Liver (tissue), 9 donors: ENCODE measurements around the gene HHAT. TPM values are rescaled to one million over a fixed set of nuclear protein-coding genes. Genes with fewer than 3 reads are reported as not detected.

Source experiments
- DNase-seq: peaks from one replicate; pipeline ENCODE4 v3.0.0-alpha.2; 2017; ENCODE audit warnings: low spot score
- H3K27ac ChIP-seq, 2 donors: one replicate each; pipeline ENCODE4 v1.7.0; 2013; ENCODE audit warnings: inconsistent platforms in 2 of 2, low read length in 2 of 2, control low read depth in 1 of 2, low read depth in 1 of 2, mild to moderate bottlenecking in 1 of 2
- H3K27me3 ChIP-seq, 4 donors: one replicate each; pipeline versions ENCODE4 v1.6.1 to v1.7.0; 2013; ENCODE audit warnings: low read length in 3 of 4, inconsistent platforms in 1 of 4, mild to moderate bottlenecking in 1 of 4, moderate library complexity in 1 of 4; ENCODE audit not compliant: control insufficient read depth in 4 of 4, insufficient read depth in 4 of 4
- H3K36me3 ChIP-seq, 4 donors: one replicate each; pipeline versions ENCODE4 v1.6.1 to v1.7.0; 2013; ENCODE audit warnings: low read length in 3 of 4, mild to moderate bottlenecking in 3 of 4, low read depth in 1 of 4, moderate library complexity in 1 of 4; ENCODE audit not compliant: control insufficient read depth in 4 of 4, insufficient read depth in 3 of 4
- H3K4me1 ChIP-seq, 4 donors: one replicate each; pipeline versions ENCODE4 v1.6.1 to v1.7.0; 2013; ENCODE audit warnings: low read length in 3 of 4, mild to moderate bottlenecking in 3 of 4, moderate library complexity in 1 of 4; ENCODE audit not compliant: control insufficient read depth in 4 of 4, insufficient read depth in 4 of 4
- H3K4me3 ChIP-seq, 3 donors: one replicate each; pipeline versions ENCODE4 v1.6.1 to v1.7.0; 2013; ENCODE audit warnings: low read length in 3 of 3, control low read depth in 1 of 3, low read depth in 1 of 3, mild to moderate bottlenecking in 1 of 3
- H3K9ac ChIP-seq, 2 donors: one replicate each; pipeline ENCODE4 v1.7.0; 2013; ENCODE audit warnings: low read length in 2 of 2, mild to moderate bottlenecking in 2 of 2, moderate library complexity in 2 of 2, control low read depth in 1 of 2, low read depth in 1 of 2
- H3K9me3 ChIP-seq, 4 donors: one replicate each; pipeline versions ENCODE4 v1.6.1 to v1.7.0; 2013; ENCODE audit warnings: low read length in 3 of 4; ENCODE audit not compliant: control insufficient read depth in 4 of 4
- ATF3 ChIP-seq: IDR thresholded peaks from 2 replicates; pipeline ENCODE4 v1.6.1; 2016; ENCODE audit warnings: antibody characterized with exemption
- CTCF ChIP-seq: fragments of 150-350 bp; IDR thresholded peaks from 2 replicates; pipeline ENCODE4 v1.5.1; 2017; ENCODE audit warnings: improper control_type of control experiment, low read depth, low read length; ENCODE audit not compliant: missing input control
- EGR1 ChIP-seq, 2 donors: IDR thresholded peaks; 2 replicates each; pipeline ENCODE4 v1.6.1; 2016 to 2018; ENCODE audit warnings: antibody characterized with exemption in 2 of 2, low read depth in 2 of 2
- FOXA1 ChIP-seq: IDR thresholded peaks from 2 replicates; pipeline ENCODE4 v1.6.1; 2016; ENCODE audit warnings: antibody characterized with exemption
- FOXA2 ChIP-seq: IDR thresholded peaks from 2 replicates; pipeline ENCODE4 v1.6.1; 2016; ENCODE audit warnings: antibody characterized with exemption
- GABPA ChIP-seq, 2 donors: IDR thresholded peaks in 1 of 2; conservative IDR thresholded peaks in 1 of 2; 2 replicates each; pipeline ENCODE4 v1.6.1; 2016; ENCODE audit warnings: antibody characterized with exemption in 2 of 2, mild to moderate bottlenecking in 1 of 2, moderate library complexity in 1 of 2
- HNF4G ChIP-seq: IDR thresholded peaks from 2 replicates; pipeline ENCODE4 v1.6.1; 2016; ENCODE audit warnings: antibody characterized with exemption
- JUND ChIP-seq, 2 donors: IDR thresholded peaks; 2 replicates each; pipeline ENCODE4 v1.6.1; 2016; ENCODE audit warnings: antibody characterized with exemption in 2 of 2
- MAX ChIP-seq: IDR thresholded peaks from 2 replicates; pipeline ENCODE4 v1.6.1; 2016; ENCODE audit warnings: antibody characterized with exemption
- NR2F2 ChIP-seq: IDR thresholded peaks from 2 replicates; pipeline ENCODE4 v1.6.1; 2016; ENCODE audit warnings: antibody characterized with exemption
- RAD21 ChIP-seq, 2 donors: IDR thresholded peaks; 2 replicates each; pipeline ENCODE4 v1.6.1; 2016; ENCODE audit warnings: antibody characterized with exemption in 2 of 2, mild to moderate bottlenecking in 2 of 2
- REST ChIP-seq: IDR thresholded peaks from 2 replicates; pipeline ENCODE4 v1.6.1; 2016; ENCODE audit warnings: antibody characterized with exemption, mild to moderate bottlenecking
- RXRA ChIP-seq, 2 donors: IDR thresholded peaks; 2 replicates each; pipeline ENCODE4 v1.6.1; 2017 to 2018; ENCODE audit warnings: antibody characterized with exemption in 2 of 2, mild to moderate bottlenecking in 1 of 2
- SP1 ChIP-seq: IDR thresholded peaks from 2 replicates; pipeline ENCODE4 v1.6.1; 2018; ENCODE audit warnings: antibody characterized with exemption, mild to moderate bottlenecking
- TAF1 ChIP-seq: conservative IDR thresholded peaks from 2 replicates; pipeline ENCODE4 v1.6.1; 2016; ENCODE audit warnings: antibody characterized with exemption, mild to moderate bottlenecking
- ZBTB33 ChIP-seq: IDR thresholded peaks from 2 replicates; pipeline ENCODE4 v1.6.1; 2016; ENCODE audit warnings: antibody characterized with exemption
- WGBS: extraction: QIAGEN DNeasy Blood & Tissue Kit; methylation state at CpG from one replicate; pipeline ENCODE4 v1.1.7; 2013; 5-methylcytosine and 5-hydroxymethylcytosine counted together
- polyA plus RNA-seq, 2 donors: library from polyadenylated mRNA; stranded (reverse) in 1 of 2; unstranded in 1 of 2; fragments of 200-250 nt in 1 of 2; fragments of >200 nt in 1 of 2; fragmentation: Nextera tagmentation in 1 of 2; extraction: Ambion mirVana in 1 of 2; gene quantifications; one replicate each; pipeline versions ENCODE4 v1.2.1 to v1.2.3, GENCODE V29; 2013 to 2015
- total RNA-seq, 2 donors: library from RNA; depleted of rRNA; stranded (reverse); fragments of >200 nt; gene quantifications; one replicate each; pipeline ENCODE4 v1.2.3, GENCODE V29; 2014
- donor health status: healthy.
- donor health status: healthy.
- donor health status: healthy.
- donor health status: healthy.
- donor health status: healthy.

HHAT gene
- total and polyA plus RNA-seq, 4 donors = 1.3 to 2.2 (median 1.6) TPM

GRCh38 chr1:210504286-210504685, 175.6 kb downstream of the HHAT start:
- no peaks in the 10 kb centered on the region for H3K9me3 ChIP-seq
- TF ChIP-seq FOXA2 (no peak), FOXA1 (no peak), REST (no peak), RAD21 (IDR thresholded peaks at IDR 0.05) (no peak)
- no peak overlapping the region for H3K4me3 ChIP-seq
- DNase-seq = no peak
- no peak overlapping the region for H3K9ac ChIP-seq
- H3K27ac ChIP-seq = no peak overlapping the region
- H3K4me1 ChIP-seq = no peaks in the 10 kb centered on the region
- no peaks in the 10 kb centered on the region for H3K36me3 ChIP-seq
- H3K27me3 ChIP-seq = no peaks in the 10 kb centered on the region
- 89% methylated on average over 3 of the region's 3 CpGs for WGBS

GRCh38 chr1:210505601-210506496, 177.1 kb downstream of the HHAT start:
- H3K9ac ChIP-seq = no peak overlapping the region
- H3K9me3 ChIP-seq = no peaks in the 10 kb centered on the region
- no peak overlapping the region for H3K27ac ChIP-seq
- no peak for TF ChIP-seq MAX
- no peak for TF ChIP-seq CTCF
- no peak for TF ChIP-seq RAD21 (IDR thresholded peaks at IDR 0.05)
- TF ChIP-seq TAF1 = no peak
- no peak for TF ChIP-seq ZBTB33
- no peak for TF ChIP-seq EGR1 (IDR thresholded peaks at IDR 0.05; ENCODE audit: low read depth in 2 of 2)
- no peak for TF ChIP-seq ATF3
- no peak for TF ChIP-seq RXRA (IDR thresholded peaks at IDR 0.05)
- TF ChIP-seq NR2F2 = no peak
- no peak for TF ChIP-seq HNF4G
- TF ChIP-seq JUND (IDR thresholded peaks at IDR 0.05) = no peak
- no peak for TF ChIP-seq REST
- no peak for TF ChIP-seq FOXA1
- no peak for TF ChIP-seq GABPA (IDR thresholded peaks at IDR 0.05 in 1 of 2, conservative IDR thresholded peaks at IDR 0.05 in 1 of 2)
- no peak for TF ChIP-seq SP1
- TF ChIP-seq FOXA2 = no peak
- H3K4me3 ChIP-seq = no peak overlapping the region
- H3K36me3 ChIP-seq = no peaks in the 10 kb centered on the region
- H3K27me3 ChIP-seq = no peaks in the 10 kb centered on the region
- no peak for DNase-seq
- H3K4me1 ChIP-seq = no peaks in the 10 kb centered on the region
- 82% methylated on average over 7 of the region's 7 CpGs for WGBS
